GM18867 (cell line): ENCODE measurements around the gene ADAMTSL3.

Experiments used
- ATAC-seq: cut with Tn5 transposase; IDR thresholded peaks from one replicate; pipeline ENCODE4 v1.9.1; 2021; ENCODE audit warnings: mild to moderate bottlenecking, moderate library complexity; ENCODE audit not compliant: unreplicated experiment

Gene ADAMTSL3

GRCh38 chr15:83913034-83913632 is 259.2 kb downstream of the ADAMTSL3 start:
- ATAC-seq = peak; percentile 52

- ATAC-seq = no peak
Measured at GRCh38 chr15:83914906-83915305, 261.0 kb downstream of the ADAMTSL3 start.

GRCh38 chr15:83917432-83917831 is 263.5 kb downstream of the ADAMTSL3 start:
- ATAC-seq = no peak

- no peak for ATAC-seq
Measured at GRCh38 chr15:83918011-83918410, 264.1 kb downstream of the ADAMTSL3 start.

DNA sequence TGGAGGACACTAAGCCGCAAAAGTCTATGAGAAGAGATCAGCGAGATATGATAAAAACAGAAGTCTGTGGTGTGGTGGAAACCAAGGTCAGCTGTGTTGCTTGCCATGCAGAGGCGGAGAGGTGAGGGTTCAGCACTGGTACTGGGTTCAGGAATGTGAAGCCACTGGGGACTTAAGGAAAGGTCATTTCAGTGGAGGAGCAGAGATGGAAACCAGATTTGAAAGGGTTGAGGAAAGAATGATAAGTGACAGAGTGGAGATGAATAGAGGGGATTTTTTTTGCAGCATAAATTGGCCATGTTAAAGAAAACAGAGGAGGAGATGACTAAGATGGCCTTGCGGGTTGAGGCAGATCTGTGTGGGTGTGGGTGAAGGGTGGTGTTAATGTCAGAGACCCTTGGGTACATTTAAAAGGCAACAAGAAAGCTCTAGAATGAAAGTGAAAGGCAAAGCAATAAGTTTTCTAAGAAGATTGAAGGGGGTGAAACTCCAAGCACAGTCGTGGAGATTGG is 265.5 kb downstream of the ADAMTSL3 start:
- ATAC-seq = peak; percentile 83

DNA sequence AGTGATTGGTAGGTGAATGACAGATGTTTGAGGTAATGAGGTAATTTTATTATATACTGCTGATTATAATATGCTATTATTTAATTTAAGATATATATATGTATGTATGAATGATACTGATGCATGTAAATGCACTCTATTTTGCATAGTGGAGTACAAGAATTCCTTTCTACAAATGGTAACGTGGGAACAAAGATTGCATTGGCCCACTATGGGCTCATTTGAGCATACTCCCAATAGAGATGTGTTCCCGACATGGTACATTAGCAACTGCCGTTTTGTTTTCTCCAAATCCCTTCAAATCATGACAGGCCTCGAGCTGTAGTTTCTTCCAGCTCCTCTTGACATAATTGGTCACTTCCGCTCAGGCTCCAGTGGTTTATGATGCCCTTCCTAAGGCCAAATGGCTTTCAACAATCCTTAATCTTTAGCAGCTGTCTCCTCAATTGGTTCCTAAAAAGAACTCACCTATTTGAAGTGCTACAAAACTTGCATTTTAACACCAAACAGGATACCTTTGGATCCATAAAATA is 266.1 kb downstream of the ADAMTSL3 start:
- no peak for ATAC-seq

GRCh38 chr15:83922649-83923294 is 268.8 kb downstream of the ADAMTSL3 start:
- no peak for ATAC-seq

GRCh38 chr15:83926116-83926515 is 272.2 kb downstream of the ADAMTSL3 start:
- no peak for ATAC-seq

GRCh38 chr15:83927704-83928391 is 273.9 kb downstream of the ADAMTSL3 start:
- peak; percentile 39 for ATAC-seq

GRCh38 chr15:83928392-83928734 is 274.4 kb downstream of the ADAMTSL3 start:
- ATAC-seq = peak; percentile 87

- no peak for ATAC-seq
Measured at GRCh38 chr15:83928878-83929418, 275.0 kb downstream of the ADAMTSL3 start.

- ATAC-seq = no peak
Measured at GRCh38 chr15:83929619-83930018, 275.7 kb downstream of the ADAMTSL3 start.

- ATAC-seq = no peak
Measured at GRCh38 chr15:83930392-83931212, 276.7 kb downstream of the ADAMTSL3 start.

DNA sequence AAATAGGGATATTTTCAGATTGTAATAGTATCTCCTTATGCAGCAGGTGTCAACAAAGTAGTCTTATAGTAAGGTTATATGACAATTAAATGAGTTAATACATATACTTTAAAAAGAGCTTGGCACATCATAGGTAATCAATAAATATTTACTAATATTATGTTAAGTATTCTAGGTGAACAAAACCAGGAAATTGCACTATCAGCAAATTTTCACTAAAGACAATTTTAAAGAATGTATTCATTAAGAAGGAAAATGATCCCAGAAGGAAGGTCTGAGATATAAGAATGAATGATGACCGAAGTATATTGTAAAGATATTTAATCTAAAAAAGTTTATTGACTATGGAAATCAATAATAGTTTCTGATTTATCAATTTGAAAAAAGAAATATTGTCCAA is 281.9 kb downstream of the ADAMTSL3 start:
- ATAC-seq = no peak

GRCh38 chr15:83940136-83940535 is 286.2 kb downstream of the ADAMTSL3 start:
- no peak for ATAC-seq

DNA sequence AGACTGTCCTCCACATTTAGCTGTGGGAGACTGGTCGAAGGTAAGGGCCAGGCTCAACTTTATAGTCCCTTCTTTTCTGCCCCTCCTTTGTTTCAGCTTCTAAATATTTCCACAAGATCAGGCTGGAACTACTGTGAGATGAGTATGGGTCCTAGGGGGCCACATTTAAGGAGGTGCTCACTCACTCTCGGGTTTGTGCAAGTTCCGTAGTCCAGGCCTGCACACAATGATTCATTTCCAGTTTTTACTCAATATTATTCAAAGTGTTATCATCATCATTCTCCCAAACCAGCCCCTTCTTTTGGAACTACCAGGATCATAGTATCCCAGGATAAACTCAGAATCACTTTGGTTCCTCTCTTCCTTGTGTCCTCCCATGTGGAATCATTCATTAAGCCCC is 289.1 kb downstream of the ADAMTSL3 start:
- no peak for ATAC-seq

DNA sequence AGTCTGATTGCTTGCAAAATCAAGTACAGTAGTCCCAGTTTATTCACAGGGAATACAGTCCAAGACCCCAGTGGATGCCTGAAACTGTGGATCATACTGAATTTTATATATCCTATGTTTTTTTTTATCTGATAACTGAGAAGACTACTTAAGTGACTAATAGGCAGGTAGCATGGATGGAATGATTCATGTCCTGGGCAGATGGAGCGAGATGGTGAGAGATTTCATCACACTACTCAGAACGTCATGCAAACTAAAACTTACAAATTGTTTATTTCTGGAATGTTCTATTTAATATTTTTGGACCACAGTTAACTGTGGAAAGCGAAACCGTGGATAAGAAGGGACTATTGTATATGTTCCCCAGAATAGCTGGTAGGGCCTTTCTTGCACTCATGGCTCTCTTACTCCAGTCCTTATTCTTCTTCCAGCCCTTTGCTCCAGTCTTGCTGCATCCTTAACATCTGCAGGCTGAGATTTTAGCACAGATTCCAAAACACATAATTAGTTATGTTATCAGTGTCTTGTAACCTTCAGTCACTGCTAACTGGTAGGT is 290.0 kb downstream of the ADAMTSL3 start:
- no peak for ATAC-seq

GRCh38 chr15:83947156-83947555 is 293.2 kb downstream of the ADAMTSL3 start:
- ATAC-seq = no peak

DNA sequence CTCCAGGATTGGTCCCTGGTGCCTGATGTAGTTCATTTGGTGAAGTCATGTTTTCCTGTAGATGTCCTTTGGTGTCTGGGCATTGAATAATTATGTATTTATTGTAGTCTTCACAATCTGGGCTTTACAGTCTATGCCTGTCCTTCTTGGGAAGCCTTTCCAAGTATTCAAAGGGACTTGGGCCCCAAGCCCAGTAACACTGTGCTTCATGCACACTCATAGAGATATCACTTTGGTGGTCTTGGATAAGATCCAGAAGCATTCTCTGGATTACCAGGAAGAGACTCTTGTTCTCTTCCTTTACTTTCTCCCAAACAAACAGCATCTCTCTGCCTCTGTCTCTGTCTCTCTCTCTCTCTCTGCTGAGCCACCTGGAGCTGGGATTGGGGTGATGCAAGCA is 300.6 kb downstream of the ADAMTSL3 start:
- no peak for ATAC-seq

DNA sequence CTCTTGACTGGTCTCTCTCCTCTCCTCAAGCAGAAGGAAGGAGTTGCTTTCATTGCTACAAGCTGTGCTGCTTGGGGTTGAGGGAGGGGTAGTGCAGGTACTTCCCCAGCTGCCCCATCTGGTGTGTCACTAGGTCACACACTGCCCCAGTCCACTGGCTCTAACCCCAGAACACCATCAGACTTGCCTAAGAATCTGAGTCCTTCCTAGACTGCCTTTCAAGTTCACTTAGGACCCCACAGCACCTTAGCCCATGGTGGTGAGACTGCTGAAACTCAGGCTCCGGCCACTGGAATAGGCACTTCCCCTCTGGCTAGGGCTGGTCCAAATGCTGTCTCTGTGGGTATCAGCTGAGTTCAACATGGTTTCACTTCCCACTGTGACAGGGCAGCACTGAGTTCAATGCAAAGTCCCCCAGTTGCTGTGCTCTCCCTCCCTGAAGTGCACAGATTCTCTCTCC is 301.9 kb downstream of the ADAMTSL3 start:
- ATAC-seq = peak; percentile 98
